OCI-LY1 (cell line): ENCODE measurements around the gene FKBP15.

Source experiments
- EZH2 ChIP-seq: fragments of 200-600 bp; sonication (generic), shearing (Covaris generic); IDR thresholded peaks from 2 replicates; pipeline ENCODE4 v1.8.0; 2017; ENCODE audit warnings: borderline replicate concordance, mixed run types, mild to moderate bottlenecking, antibody characterized with exemption, low read length, moderate library complexity, mixed read lengths
- TF ChIP-seq, protein P1 (sequence below): fragments of 200-600 bp; sonication (generic), shearing (Covaris generic); IDR thresholded peaks from 2 replicates; pipeline ENCODE4 v1.5.1; 2017; ENCODE audit warnings: mild to moderate bottlenecking, antibody characterized with exemption, low read length, moderate library complexity, mixed read lengths

DNA sequence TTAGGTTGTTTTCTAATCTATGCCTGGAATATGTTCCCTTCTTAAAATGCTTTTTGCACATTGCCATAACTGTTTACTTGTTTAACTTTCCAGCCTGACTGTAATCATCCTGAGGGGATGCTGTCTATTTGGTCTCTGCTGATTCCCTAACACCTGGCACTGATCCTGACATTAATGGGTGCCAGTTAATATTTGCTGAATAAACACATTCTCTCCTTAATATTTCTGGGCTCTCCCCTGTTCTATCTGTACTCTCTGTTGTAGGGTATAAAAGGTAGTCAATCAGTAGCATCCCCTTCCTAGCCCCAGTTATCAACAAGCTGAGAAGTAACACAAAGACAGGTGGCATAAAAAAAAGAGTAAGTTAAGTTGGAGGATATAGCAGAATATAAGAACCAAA, 91.6 kb downstream of the FKBP15 start:
- TF ChIP-seq, protein P1, sequence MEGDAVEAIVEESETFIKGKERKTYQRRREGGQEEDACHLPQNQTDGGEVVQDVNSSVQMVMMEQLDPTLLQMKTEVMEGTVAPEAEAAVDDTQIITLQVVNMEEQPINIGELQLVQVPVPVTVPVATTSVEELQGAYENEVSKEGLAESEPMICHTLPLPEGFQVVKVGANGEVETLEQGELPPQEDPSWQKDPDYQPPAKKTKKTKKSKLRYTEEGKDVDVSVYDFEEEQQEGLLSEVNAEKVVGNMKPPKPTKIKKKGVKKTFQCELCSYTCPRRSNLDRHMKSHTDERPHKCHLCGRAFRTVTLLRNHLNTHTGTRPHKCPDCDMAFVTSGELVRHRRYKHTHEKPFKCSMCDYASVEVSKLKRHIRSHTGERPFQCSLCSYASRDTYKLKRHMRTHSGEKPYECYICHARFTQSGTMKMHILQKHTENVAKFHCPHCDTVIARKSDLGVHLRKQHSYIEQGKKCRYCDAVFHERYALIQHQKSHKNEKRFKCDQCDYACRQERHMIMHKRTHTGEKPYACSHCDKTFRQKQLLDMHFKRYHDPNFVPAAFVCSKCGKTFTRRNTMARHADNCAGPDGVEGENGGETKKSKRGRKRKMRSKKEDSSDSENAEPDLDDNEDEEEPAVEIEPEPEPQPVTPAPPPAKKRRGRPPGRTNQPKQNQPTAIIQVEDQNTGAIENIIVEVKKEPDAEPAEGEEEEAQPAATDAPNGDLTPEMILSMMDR = no peak
- TF ChIP-seq EZH2 = no peak
